Activated CD4-positive, alpha-beta memory T cell treated with anti-CD3 and anti-CD28 coated beads, Interleukin-2, amount 10 ng/mL, durations not matched to agents 7 days and 5 days (primary cell): ENCODE data around the gene CCNG1. TPM values are rescaled to one million over a fixed set of nuclear protein-coding genes. Genes with fewer than 3 reads are reported as not detected.
A peak's percentile ranks its signal among the peaks of the same experiment; 100 is the strongest.
"Not testable (repeated sequence)": the region's sequence is repeated elsewhere in the genome, so short reads cannot be mapped to it uniquely, and the experiment has no call there.

Experiments
- CTCF ChIA-PET: fragments of 350-600 bp; sonication (Branson Sonifier 250); formaldehyde crosslinking; loops from one replicate; lab custom pipeline; 2021; ENCODE audit warnings: antibody characterized with exemption, inconsistent platforms; lab: Charles Lee
- POLR2A ChIA-PET: fragments of 350-600 bp; sonication (Branson Sonifier 250); formaldehyde crosslinking; loops from one replicate; lab custom pipeline; 2021; ENCODE audit warnings: antibody characterized with exemption; lab: Charles Lee
- DNase-seq: peaks from one replicate; pipeline ENCODE4 v3.0.0-alpha.2; 2020
- H3K27ac Mint-ChIP-seq: one replicate; pipeline ENCODE4 v1.8.0; 2021; ENCODE audit warnings: mild to moderate bottlenecking, mixed read lengths
- H3K27me3 Mint-ChIP-seq: one replicate; pipeline ENCODE4 v1.8.0; 2021; ENCODE audit warnings: mixed read lengths
- H3K36me3 Mint-ChIP-seq: one replicate; pipeline ENCODE4 v1.8.0; 2021; ENCODE audit warnings: low read depth, mixed read lengths
- H3K4me1 Mint-ChIP-seq: one replicate; pipeline ENCODE4 v1.8.0; 2021; ENCODE audit warnings: mixed read lengths
- H3K4me3 Mint-ChIP-seq: one replicate; pipeline ENCODE4 v1.8.0; 2021; ENCODE audit warnings: mild to moderate bottlenecking, mixed read lengths
- H3K9me3 Mint-ChIP-seq: one replicate; pipeline ENCODE4 v1.8.0; 2021; ENCODE audit warnings: mixed read lengths
- total RNA-seq, 2 experiments: library from RNA; stranded (reverse); gene quantifications; one replicate each; pipeline ENCODE4 v1.2.3, GENCODE V29; 2021

CCNG1 gene
- total RNA-seq, 2 experiments from 2014 or later: 143 to 154 TPM

DNA sequence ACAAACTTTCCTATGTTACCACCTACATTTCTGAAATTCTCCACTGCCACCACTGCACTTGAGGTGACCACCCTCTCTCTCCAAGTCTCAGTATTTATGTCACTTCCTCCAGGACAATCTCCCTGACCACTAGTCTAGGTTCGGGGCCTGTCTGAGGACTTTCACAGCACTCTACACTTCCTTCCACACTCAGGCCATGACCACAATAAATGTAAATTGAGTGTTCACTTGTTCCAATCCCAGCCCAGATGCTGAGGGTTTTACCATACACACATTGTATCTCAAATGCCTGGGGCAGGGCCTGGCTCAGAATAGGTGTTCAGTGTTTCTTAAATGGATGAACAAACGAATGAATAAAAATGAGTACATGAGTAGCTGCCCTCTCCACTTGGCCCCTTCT, 26.9 kb upstream of the CCNG1 start:
- ChIA-PET CTCF (no interaction called here), POLR2A (no interaction called here)
- Mint-ChIP-seq H3K36me3 (no peaks in the 10 kb centered on the region), H3K9me3 (no peaks in the 10 kb centered on the region), H3K27me3 (peaks cover 13% of the 10 kb centered on the region), H3K27ac (no peak overlapping the region), H3K4me1 (peaks cover 5% of the 10 kb centered on the region), H3K4me3 (no peak overlapping the region)
- DNase-seq: no peak

DNA sequence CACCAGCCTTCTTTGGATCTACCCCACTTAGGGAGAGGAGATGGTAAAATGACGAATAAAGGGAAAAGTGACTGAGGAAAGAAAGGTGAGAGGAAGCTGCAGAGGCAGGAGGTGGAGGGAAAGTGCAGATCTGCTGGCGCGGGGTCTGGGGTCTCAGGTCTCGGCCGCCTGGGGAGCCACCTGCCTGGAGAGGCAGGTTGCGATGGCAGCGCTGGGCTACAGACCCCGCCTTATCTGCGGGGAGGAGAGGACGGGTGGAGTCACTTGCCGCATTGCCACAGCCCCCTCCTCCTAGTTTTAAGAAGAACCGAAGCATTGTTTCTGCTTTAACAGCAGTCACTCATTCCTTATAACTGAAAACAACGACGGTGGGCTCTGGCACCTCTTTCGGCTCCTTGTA, 21.7 kb upstream of the CCNG1 start:
- CTCF ChIA-PET, H3K4me3 Mint-ChIP-seq, DNase-seq, H3K36me3 Mint-ChIP-seq, H3K27ac Mint-ChIP-seq, H3K4me1 Mint-ChIP-seq, POLR2A ChIA-PET, H3K9me3 Mint-ChIP-seq: not testable (repeated sequence)
- H3K27me3 Mint-ChIP-seq: peaks cover 20% of the 10 kb centered on the region

DNA sequence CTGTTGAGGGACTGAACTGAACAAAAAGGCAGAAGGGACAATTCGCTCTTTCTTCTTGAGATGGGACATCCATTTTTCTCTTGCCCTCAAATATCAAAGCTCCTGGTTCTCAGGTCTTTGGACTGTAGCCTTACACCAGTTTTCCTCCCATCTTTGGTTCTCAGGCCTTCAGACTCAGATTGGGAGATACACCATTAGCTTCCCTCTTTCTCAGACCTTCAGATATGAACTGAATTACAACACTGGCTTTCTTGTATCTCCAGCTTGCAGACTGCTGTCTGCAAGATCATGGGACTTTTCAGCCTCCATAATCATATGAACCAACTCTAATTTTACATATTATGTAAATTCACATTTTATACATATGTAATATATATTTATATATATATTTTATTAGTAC, 12.6 kb upstream of the CCNG1 start:
- H3K27me3 Mint-ChIP-seq: peaks cover 9% of the 10 kb centered on the region
- H3K36me3 Mint-ChIP-seq: no peaks in the 10 kb centered on the region
- ChIA-PET CTCF (interaction anchor here (1.4 kb wide), 1 partner anchor 16 kb away, joined by 7 read pairs; no protein-coding TSS in a partner anchor), POLR2A (interaction anchor here (1.0 kb wide), 1 partner anchor 16 kb away, joined by 3 read pairs; no protein-coding TSS in a partner anchor)
- H3K27ac Mint-ChIP-seq: no peak overlapping the region
- H3K4me3 Mint-ChIP-seq: no peak overlapping the region
- DNase-seq: no peak
- H3K9me3 Mint-ChIP-seq: no peaks in the 10 kb centered on the region
- H3K4me1 Mint-ChIP-seq: peaks cover 6% of the 10 kb centered on the region

DNA sequence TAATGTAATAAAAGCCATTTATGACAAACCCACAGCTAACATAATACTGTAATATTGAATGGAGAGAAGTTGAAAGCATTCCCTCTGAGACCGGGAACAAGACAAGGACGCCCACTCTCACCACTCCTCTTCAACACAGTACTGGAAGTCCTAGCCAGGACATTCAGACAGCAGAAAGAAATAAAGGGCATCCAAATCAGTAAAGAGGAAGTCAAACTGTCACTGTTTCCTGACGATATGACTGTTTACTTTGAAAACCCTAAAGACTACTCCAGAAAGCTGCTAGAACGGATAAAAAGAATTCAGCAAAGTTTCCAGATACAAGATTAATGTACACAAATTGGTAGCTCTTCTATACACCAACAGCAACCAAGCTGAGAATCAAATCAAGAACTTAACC, 11.3 kb upstream of the CCNG1 start:
- CTCF ChIA-PET: not testable (repeated sequence)

DNA sequence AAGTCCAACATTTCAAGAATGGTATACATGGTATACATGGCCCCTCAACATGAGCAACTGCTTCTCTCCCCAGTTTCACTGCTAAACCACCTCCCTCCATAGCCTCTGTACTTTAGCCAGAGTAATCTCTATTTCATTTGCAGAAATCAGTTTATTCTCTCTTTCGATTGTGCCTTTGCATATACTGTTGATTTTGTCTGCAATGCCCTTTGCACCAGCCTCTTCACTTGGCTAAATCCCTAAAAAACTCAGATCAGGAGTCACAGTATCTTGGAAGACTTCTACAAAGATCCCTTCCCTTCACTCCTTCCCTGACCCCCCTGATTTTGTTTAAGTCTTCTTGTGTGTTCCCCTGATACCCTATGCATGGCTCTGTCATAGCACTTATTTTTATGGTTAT, 4.9 kb upstream of the CCNG1 start:
- H3K4me3 Mint-ChIP-seq: no peak overlapping the region
- CTCF ChIA-PET: no interaction called here
- DNase-seq: no peak
- peaks cover 18% of the 10 kb centered on the region for H3K27me3 Mint-ChIP-seq
- H3K4me1 Mint-ChIP-seq: peaks cover 13% of the 10 kb centered on the region
- H3K9me3 Mint-ChIP-seq: no peaks in the 10 kb centered on the region
- POLR2A ChIA-PET: no interaction called here
- no peaks in the 10 kb centered on the region for H3K36me3 Mint-ChIP-seq
- H3K27ac Mint-ChIP-seq: no peak overlapping the region

More for the DNA sequence above, 11.3 kb upstream of the CCNG1 start:
- H3K36me3 Mint-ChIP-seq, H3K9me3 Mint-ChIP-seq, H3K27me3 Mint-ChIP-seq, H3K4me3 Mint-ChIP-seq, H3K27ac Mint-ChIP-seq, POLR2A ChIA-PET, DNase-seq, H3K4me1 Mint-ChIP-seq: not testable (repeated sequence)

DNA sequence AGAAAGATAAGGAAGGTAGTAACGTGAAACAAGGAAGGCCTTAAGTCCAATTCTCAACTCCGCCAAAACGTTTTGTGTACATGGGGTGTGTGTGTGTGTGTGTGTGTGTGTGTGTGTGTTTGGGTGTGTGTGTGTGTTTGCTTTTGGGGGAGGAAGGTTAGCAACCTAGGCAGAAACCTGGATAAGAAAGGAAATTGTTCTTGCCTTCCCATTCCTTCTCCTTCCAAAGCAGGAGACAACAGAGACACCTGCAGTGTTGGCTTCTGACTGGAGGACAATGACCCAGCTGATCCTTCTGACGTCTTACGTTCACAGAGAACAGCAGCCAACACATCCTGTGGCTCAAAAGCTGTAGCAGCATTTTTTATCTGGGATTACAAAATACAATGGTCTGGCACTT, 4.1 kb upstream of the CCNG1 start:
- H3K27ac Mint-ChIP-seq: no peak overlapping the region
- no peak for DNase-seq
- POLR2A ChIA-PET: interaction anchor here (1.4 kb wide), 1 partner anchor 27 kb away, joined by 6 read pairs; the partner anchor contains the start of genes HMMR and NUDCD2
- H3K9me3 Mint-ChIP-seq: no peaks in the 10 kb centered on the region
- H3K27me3 Mint-ChIP-seq: peaks cover 14% of the 10 kb centered on the region
- no peak overlapping the region for H3K4me3 Mint-ChIP-seq
- peaks cover 16% of the 10 kb centered on the region for H3K4me1 Mint-ChIP-seq
- peaks cover 4% of the 10 kb centered on the region for H3K36me3 Mint-ChIP-seq
- CTCF ChIA-PET: interaction anchor here (0.6 kb wide), 1 partner anchor 21 kb away, joined by 3 read pairs; no protein-coding TSS in a partner anchor

DNA sequence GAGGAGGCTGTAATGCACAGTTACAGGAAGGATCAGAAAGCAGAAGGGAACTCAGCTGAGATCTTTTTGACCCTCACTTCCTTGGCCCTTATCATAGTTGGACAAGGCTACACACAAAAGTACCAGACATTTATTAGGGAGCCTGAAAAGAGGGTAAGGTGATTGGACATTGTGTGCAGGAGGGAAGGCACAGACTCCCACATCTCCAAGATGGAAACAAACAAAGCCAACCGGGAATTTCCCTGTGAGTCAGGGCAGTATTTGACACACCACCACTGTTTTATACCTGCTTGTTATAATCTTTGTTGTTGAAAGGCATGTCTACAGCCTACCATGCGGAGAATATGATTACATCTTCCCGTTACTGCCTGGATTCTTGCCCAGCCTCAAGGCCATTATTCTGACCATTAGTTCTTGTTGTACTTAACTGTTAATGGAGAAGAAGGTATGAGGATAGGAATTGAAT, 3.0 kb upstream of the CCNG1 start:
- H3K9me3 Mint-ChIP-seq: no peaks in the 10 kb centered on the region
- H3K4me1 Mint-ChIP-seq: peaks cover 28% of the 10 kb centered on the region
- no peak for DNase-seq
- ChIA-PET CTCF (no interaction called here), POLR2A (interaction anchor here (1.4 kb wide), 1 partner anchor 26 kb away, joined by 6 read pairs; the partner anchor contains the start of genes HMMR and NUDCD2)
- H3K36me3 Mint-ChIP-seq: peaks cover 14% of the 10 kb centered on the region
- H3K4me3 Mint-ChIP-seq: no peak overlapping the region
- H3K27ac Mint-ChIP-seq: no peak overlapping the region
- peaks cover 13% of the 10 kb centered on the region for H3K27me3 Mint-ChIP-seq

DNA sequence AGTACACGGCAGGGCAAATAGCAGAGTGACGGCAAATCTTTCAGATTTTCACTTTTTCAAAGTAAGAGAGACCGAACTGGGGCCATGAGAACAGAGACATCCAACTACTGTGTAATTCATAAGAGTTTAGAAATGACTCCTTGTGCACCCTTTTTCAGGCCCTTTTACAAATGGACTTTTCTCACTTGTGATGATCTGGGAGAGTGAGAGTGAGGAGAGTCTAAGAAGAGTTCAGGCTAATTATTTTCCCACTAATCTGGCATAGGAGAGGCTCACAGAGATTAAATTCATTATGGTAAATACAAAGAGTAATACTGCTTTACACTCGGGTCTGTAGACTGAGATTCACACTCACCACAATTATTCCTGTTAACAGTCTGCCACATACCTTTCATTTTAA, 880 bp upstream of the CCNG1 start:
- ChIA-PET POLR2A (interaction anchor here (0.8 to 1.7 kb wide), 2 partner anchors 24 to 25 kb away, joined by 3 to 6 read pairs; partner anchors contain the start of genes HMMR and NUDCD2), CTCF (no interaction called here)
- Mint-ChIP-seq H3K27ac (peak overlapping the region; percentile 76), H3K4me3 (peak overlapping the region; percentile 86), H3K4me1 (peaks cover 44% of the 10 kb centered on the region), H3K27me3 (peaks cover 13% of the 10 kb centered on the region), H3K9me3 (no peaks in the 10 kb centered on the region), H3K36me3 (peaks cover 31% of the 10 kb centered on the region)
- no peak for DNase-seq

DNA sequence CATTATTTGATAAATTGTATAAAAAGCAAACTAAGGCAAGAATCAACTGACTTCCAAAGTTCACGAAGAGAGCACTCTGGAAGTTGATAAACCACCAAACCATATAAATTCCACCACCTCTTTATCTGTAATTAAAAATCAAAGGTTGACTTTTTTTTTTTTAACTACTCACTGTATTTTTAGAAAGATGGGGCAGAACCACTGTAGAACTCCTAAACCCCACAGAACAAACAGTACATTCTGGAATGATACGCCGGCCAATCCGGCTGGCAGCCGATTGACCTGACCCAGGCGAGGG, 435 bp upstream of the CCNG1 start:
- peaks cover 9% of the 10 kb centered on the region for H3K27me3 Mint-ChIP-seq
- no peaks in the 10 kb centered on the region for H3K9me3 Mint-ChIP-seq
- H3K27ac Mint-ChIP-seq: peak overlapping the region; percentile 76
- CTCF ChIA-PET: interaction anchor here (3.8 kb wide), 1 partner anchor 23 kb away, joined by 32 read pairs; the partner anchor contains the start of genes HMMR and NUDCD2
- peak overlapping the region; percentile 86 for H3K4me3 Mint-ChIP-seq
- peaks cover 44% of the 10 kb centered on the region for H3K4me1 Mint-ChIP-seq
- no peak for DNase-seq
- POLR2A ChIA-PET: interaction anchor here (1.0 to 8.7 kb wide), 6 partner anchors 21 to 72 kb away, joined by 3 to 385 read pairs (median 14); partner anchors contain the start of genes HMMR, MAT2B and NUDCD2
- peaks cover 32% of the 10 kb centered on the region for H3K36me3 Mint-ChIP-seq

DNA sequence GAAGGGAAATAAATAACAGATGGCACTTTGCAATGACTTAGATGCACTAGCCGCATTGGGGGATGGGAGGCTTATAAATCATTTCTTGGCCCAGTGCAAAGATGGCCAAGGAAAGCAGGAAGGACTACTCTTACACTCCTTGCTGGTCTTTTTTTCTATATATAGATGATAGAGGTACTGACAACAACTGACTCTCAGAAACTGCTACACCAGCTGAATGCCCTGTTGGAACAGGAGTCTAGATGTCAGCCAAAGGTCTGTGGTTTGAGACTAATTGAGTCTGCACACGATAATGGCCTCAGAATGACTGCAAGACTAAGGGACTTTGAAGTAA, 1.7 kb downstream of the CCNG1 start:
- no peak for DNase-seq
- Mint-ChIP-seq H3K27ac (peak overlapping the region; percentile 76), H3K4me1 (peaks cover 48% of the 10 kb centered on the region), H3K36me3 (peaks cover 44% of the 10 kb centered on the region), H3K9me3 (no peaks in the 10 kb centered on the region), H3K4me3 (peak overlapping the region; percentile 86), H3K27me3 (peaks cover 2% of the 10 kb centered on the region)
- POLR2A ChIA-PET: interaction anchor here (2.8 to 8.7 kb wide), 4 partner anchors 11 to 70 kb away, joined by 13 to 385 read pairs (median 22); partner anchors contain the start of genes HMMR, MAT2B and NUDCD2
- CTCF ChIA-PET: interaction anchor here (3.8 kb wide), 1 partner anchor 21 kb away, joined by 32 read pairs; the partner anchor contains the start of genes HMMR and NUDCD2

DNA sequence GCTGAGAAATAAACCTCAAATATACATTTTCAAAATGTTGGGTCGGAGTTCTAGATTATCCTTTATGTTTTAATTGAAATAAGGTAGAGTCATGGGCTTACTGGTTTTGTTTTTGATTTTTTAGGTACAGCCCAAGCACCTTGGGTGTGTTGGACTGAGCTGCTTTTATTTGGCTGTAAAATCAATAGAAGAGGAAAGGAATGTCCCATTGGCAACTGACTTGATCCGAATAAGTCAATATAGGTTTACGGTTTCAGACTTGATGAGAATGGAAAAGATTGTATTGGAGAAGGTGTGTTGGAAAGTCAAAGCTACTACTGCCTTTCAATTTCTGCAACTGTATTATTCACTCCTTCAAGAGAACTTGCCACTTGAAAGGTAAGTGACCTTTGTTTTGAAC, 3.6 kb downstream of the CCNG1 start:
- no peak overlapping the region for H3K4me3 Mint-ChIP-seq

DNA sequence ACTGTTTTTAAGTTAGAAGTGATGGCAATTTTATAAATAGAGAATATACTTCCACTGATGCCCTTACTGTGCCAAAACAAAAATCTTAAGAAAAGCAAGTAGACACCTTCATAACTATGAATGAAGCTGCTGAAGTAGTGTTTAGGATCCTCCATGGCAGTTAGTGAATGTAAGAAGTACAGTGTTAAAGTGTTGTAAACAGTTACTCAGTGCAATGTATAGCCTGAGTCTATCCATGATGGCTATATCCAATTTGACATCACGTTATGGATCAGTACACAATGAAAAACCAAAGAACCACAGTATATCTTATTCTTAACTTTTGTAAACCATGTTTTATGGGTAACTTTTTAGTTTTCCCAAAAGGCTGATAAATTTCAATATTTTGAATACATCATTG, 7.1 kb downstream of the CCNG1 start:
- H3K36me3 Mint-ChIP-seq: peaks cover 70% of the 10 kb centered on the region
- CTCF ChIA-PET: no interaction called here

More for the DNA sequence above, 3.6 kb downstream of the CCNG1 start:
- DNase-seq: no peak
- H3K27me3 Mint-ChIP-seq: no peaks in the 10 kb centered on the region
- no peak overlapping the region for H3K27ac Mint-ChIP-seq
- H3K9me3 Mint-ChIP-seq: no peaks in the 10 kb centered on the region
- CTCF ChIA-PET: interaction anchor here (0.6 to 3.8 kb wide), 3 partner anchors 14 to 42 kb away, joined by 3 to 32 read pairs (median 4); partner anchors contain the start of genes HMMR and NUDCD2
- H3K4me1 Mint-ChIP-seq: peaks cover 49% of the 10 kb centered on the region
- POLR2A ChIA-PET: interaction anchor here (1.0 to 8.7 kb wide), 4 partner anchors 9 to 64 kb away, joined by 3 to 385 read pairs (median 8); partner anchors contain the start of genes HMMR, MAT2B and NUDCD2
- peaks cover 53% of the 10 kb centered on the region for H3K36me3 Mint-ChIP-seq

DNA sequence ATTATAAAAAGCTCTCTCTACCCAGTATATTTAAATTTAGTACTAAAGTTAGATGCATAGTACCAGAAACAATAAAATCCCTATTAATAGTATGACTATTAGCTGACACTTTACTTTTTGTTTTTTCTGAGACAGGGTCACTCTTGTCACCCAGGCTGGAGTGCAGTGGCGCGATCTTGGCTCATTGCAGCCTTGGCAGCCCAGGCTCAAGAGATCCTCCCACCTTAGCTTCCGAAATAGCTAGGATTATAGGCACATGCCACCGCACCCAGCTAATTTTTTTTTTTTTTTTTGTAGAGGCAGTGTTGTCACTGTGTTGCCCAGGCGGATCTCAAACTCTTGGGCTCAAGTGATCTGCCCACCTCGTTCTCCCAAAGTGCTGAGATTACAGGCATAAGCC, 8.0 kb downstream of the CCNG1 start:
- H3K36me3 Mint-ChIP-seq: peaks cover 69% of the 10 kb centered on the region
- CTCF ChIA-PET: no interaction called here

More for the DNA sequence above, 7.1 kb downstream of the CCNG1 start:
- no peak for DNase-seq
- Mint-ChIP-seq H3K9me3 (no peaks in the 10 kb centered on the region), H3K27ac (no peak overlapping the region), H3K4me3 (no peak overlapping the region), H3K27me3 (no peaks in the 10 kb centered on the region), H3K4me1 (peaks cover 24% of the 10 kb centered on the region)
- POLR2A ChIA-PET: interaction anchor here (8.7 kb wide), 1 partner anchor 14 kb away, joined by 385 read pairs; the partner anchor contains the start of genes HMMR and NUDCD2

More for the DNA sequence above, 8.0 kb downstream of the CCNG1 start:
- Mint-ChIP-seq H3K4me3 (no peak overlapping the region), H3K9me3 (no peaks in the 10 kb centered on the region), H3K27me3 (no peaks in the 10 kb centered on the region), H3K27ac (no peak overlapping the region), H3K4me1 (peaks cover 20% of the 10 kb centered on the region)
- DNase-seq: no peak
- POLR2A ChIA-PET: interaction anchor here (0.7 to 8.7 kb wide), 2 partner anchors 13 to 61 kb away, joined by 3 to 385 read pairs; partner anchors contain the start of genes HMMR and NUDCD2
